ENCODE measurements around the gene PLXNA2.

The PLXNA2 gene

DNA sequence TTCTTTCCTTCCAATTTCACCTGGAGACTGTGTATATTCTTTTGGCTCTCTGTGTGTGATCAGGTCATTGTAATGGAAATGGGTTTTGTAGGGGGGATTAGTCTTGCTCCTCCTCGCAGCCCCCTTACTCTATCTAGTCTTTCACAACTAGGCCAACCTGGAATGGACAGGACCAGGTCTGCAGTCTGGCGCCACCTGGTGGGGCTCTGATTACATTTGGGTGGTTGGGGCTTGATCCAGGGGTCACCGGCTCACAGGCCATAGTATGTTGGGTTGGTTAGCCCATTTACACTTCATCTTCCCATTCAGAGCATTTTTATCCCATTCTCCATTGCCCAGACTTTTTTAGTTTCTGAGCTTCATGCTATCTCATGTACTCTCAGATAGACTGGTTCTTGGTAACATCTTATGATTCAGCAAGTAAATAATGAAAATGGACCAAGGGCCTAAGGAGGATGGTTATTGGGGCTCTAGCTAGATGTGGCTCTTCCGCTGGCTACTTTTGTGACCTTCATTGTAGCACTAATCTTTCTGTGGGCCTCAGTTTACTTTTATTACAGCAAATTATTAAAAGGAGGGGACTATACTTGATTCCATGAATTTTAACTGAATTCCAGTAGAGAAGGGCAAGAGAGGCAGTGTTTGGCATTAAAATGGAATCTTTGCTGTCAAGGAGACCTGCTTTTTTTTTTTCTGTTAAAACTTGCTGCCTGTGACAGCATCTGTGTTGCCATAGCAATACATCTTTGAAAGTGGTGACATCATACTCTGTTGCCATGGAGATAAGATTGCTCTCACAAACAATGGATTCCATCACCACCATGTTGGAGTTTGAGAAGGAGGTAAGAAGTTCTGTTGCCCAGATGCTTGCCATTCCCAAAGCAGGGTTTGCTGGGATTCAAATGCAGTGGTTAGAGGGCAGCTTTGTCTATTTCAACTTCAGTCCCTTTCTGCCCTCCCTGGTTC, 150.1 kb downstream of the PLXNA2 start:
- DNase-seq (ENCODE audit: low read depth), result no peak

- DNase-seq (ENCODE audit: low read depth), result no peak
These were observed 151.1 kb downstream of the PLXNA2 start for GRCh38 chr1:208093046-208093445.

DNA sequence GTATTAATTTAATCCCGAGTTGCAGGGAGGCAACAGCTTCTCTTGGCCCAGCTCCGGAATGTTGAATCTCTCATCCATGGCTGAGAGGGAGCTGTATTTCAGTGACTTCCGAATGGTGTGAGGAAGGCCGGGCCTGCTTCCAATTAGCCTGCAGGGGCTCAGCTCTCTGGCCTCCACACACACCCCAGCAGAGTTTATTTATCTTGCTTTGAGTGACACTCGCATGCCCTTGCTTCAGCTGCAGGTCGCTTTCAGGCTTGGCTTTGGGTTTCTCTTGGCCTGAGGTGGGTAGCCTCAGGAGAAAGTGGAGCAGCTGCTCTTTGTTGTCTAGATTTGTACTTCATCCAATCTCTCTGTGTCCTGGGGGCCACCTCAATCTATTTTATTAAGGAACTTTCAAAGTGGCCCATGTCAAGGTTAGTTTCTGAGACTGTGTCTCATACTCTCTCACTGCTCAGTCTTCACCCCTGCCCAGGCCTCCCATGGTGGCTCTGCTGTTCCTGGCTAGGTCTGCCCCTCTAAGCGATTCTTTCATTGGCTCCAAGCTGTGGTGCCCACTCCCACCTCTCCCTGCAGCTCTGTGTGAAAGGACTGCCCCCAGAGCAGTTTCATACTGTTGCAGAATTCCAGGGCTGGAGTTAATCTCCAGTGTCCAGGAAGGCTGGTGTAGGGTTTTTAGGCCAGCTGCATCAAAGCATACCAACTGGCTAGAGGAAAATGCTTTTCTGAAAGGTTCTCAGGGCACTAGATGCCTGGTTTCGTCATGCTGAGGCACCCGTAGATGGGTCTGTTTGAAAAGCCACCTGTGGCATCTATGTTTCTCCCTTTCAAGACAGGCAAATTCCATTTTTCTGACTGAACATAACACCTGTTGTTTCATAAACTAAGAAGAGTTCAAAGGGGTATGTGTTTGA, 153.5 kb downstream of the PLXNA2 start:
- no peak for DNase-seq (ENCODE audit: low read depth)

DNA sequence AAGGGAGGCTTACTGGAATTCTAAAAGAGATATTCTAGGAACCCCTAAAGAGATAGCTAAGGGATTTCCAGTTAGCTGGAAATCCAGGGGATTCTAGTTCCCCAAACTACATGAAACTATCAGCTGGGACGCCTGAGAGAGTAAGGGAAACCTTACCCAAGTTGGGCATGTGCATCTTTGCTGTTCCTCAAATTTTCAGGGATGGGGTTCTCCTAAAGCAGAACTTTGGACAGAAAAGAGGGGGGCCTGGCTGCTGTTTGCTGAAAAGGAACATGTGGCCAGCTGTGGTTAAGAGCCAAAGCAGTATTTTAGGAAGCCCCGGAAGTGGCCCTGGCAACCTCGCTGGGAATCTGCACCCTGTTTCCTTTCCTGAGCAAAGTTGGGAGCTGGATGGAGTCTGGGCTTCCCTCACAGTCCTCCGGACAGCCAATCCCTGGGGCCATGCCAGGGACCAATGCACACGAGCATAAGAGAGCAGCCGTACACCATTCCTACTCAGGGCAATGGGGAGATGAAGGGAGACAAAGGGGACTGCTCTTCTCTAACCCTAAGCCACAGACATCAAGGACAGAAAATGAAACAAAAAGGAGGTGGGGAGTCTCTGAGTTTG, 154.3 kb downstream of the PLXNA2 start:
- no peak for DNase-seq (ENCODE audit: low read depth)

DNA sequence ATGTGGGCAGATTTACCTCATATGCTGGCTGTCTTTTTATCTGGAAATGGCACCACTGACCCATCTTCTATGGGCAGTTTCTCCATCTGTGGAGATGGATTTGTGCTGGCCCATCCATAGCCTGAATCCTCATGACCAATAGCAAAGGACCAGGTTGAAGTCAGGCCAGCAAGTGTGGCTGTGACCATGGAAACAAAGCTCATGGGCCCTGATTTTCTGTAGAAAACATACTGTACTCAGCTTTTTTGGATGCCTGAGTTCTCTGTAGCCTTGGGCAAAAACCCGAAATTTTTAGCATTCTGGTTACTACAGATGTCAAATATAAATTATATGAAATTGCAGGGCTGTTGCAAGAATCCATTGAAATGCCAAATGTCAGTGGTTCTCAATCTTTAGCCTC, 155.0 kb downstream of the PLXNA2 start:
- no peak for DNase-seq (ENCODE audit: low read depth)

DNA sequence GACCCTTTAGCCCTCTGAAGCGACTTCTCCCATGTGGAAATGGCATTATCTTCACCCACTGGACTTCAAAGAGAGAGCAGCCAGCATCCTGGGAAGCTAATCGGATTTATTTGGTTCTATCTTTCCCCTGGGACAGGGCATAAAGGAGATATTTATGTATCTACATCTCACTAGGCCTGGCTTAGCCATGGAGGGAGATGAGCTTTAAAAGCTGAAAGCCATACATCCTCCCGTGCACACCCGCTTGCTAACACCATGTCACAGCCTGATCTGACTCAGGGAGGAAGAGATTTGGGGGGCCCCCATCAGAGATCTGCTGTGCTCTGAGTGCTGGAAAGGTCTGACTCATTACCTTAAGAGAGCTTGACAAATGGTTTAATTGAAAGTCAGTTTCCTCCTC, 155.9 kb downstream of the PLXNA2 start:
- no peak for DNase-seq (ENCODE audit: low read depth)

- no peak for DNase-seq (ENCODE audit: low read depth)
These were observed 158.3 kb downstream of the PLXNA2 start for GRCh38 chr1:208085655-208086515.

- no peak for DNase-seq (ENCODE audit: low read depth)
These were observed 159.4 kb downstream of the PLXNA2 start for GRCh38 chr1:208084764-208085163.

GRCh38 chr1:208084220-208084619, 160.0 kb downstream of the PLXNA2 start:
- no peak for DNase-seq (ENCODE audit: low read depth)

GRCh38 chr1:208083715-208084085, 160.5 kb downstream of the PLXNA2 start:
- no peak for DNase-seq (ENCODE audit: low read depth)

GRCh38 chr1:208083016-208083714, 161.0 kb downstream of the PLXNA2 start:
- no peak for DNase-seq (ENCODE audit: low read depth)

- DNase-seq (ENCODE audit: low read depth), result no peak
These were observed 162.2 kb downstream of the PLXNA2 start for GRCh38 chr1:208081972-208082371.

DNA sequence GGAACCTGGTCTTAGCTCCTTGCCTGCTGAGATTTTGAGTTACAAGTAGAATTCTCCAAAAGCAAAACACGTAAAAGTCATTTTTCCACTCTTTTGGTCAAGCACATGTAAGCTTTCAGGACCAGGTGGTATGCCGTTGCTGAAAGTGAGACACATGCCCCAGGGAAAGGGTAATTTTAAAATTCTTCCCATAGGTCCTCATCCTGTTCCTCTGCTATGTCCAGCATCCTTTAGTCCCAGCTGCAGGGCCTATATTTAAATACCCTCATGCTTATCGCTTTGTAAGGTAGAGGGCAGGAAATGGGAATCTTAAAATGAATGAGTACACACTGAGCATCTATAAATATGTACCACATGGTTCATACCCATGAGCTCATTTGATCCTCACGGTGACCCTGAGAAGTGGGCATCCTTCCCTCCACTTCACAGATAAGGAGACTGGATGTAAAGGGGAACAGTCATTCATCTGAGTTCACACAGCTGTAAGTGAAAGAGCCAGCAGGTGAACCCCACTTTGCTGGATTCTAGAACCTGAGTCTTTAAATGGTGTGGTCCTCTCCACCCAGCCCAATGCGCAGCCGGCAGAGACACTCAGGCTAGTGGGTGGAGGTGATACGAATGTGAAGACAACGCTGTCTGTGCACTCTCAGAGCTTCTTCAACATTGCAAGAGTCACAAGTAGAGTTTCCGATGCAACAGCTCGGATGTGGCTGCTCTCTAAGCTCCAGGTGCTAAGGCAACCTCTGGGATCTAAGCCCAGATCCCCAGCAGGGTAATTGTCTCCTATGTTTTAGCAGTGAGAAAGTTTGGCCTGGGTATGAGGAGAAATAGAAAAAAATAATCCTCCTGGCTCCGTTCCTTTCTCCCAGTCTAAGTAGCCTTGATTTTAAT, 163.5 kb downstream of the PLXNA2 start:
- no peak for DNase-seq (ENCODE audit: low read depth)

DNA sequence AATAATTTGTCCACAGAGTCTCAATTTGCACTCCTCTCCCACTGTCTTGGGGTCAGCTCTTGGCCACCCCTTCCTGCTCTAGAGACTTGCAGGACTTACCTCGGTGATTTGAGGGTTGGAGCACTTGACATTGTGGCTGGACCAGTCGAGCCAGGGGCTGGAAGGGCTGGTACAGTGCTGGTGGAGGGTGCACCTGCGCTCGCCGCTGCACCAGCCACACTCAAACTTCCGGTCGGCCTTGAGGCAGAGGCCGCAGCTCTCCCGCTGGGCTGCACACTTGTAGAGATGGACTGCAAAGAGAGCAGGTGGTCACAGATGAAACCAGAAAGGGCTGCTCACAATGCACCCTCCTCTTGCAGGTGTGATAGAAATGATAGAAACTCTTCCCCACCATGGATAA, 165.0 kb downstream of the PLXNA2 start:
- no peak for DNase-seq (ENCODE audit: low read depth)

GRCh38 chr1:208078752-208079151, 165.4 kb downstream of the PLXNA2 start:
- DNase-seq (ENCODE audit: low read depth), result no peak

DNA sequence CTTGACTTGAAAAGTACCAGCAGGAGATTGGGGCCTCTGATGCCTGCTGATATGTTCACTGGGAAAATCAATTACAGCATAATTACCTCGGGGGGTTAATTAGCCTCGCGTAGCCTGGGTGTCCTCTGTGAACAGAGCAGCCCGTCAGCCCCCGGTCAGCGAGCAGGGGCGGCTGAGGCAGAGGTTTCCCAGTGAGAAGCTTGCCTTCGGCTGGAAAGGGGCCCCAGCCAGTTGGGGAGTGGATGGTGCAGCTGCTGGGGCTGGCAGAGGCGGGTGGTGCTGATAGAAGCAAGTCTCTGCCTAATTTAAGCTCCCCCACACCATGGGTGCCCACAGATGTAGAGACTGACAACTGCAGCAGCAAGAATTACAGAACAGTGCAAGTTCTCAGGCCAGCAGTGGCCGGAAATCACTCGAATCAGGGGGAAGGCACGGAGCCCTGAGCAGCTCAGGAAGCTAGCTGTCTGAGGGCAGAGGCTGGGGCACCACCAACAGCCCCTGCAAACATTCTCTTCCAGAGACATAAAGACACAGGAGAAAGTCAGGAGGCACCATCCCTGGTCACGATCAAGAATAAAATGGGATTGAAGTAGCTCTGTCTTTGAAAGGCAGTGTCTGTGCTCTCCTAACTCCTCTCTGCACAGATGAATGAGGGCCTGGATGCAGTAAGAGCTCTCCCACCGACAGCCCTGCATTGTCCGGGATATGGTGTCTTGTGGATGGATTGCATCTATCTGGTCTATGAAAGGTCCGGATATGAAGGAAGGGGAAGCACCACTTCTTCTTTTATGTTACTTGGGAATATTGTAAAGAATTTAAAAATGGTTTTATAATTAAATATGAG, 166.7 kb downstream of the PLXNA2 start:
- no peak for DNase-seq (ENCODE audit: low read depth)

DNA sequence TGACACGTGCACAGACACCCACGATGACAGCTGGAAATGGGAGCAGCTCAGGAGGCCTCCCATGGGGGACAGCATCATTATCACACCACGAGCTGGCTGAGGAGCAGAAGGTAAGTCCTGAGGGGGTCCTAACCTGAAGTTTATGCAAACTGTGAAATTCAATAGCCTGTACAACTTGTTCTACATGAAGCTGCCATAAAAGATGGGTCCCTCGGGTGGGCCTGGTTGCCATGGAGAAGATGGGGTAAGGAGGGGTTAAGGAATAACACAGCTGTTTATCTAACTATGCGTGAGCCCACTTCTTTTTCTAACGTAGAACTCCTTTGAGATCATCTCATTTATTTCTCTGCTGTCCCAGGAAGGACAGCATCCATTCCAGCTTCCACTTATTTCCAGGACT, 169.8 kb downstream of the PLXNA2 start:
- no peak for DNase-seq (ENCODE audit: low read depth)

GRCh38 chr1:208071435-208072031, 172.7 kb downstream of the PLXNA2 start:
- DNase-seq (ENCODE audit: low read depth), result no peak

Measured in stromal cell of bone marrow (primary cell).